ENCODE data around the gene CCDC110. TPM values are rescaled to one million over a fixed set of nuclear protein-coding genes. Genes with fewer than 3 reads are reported as not detected.

Gene CCDC110
- total and polyA plus RNA-seq, 12 donors, result 0.12 to 2.5 (median 1.6) TPM

DNA sequence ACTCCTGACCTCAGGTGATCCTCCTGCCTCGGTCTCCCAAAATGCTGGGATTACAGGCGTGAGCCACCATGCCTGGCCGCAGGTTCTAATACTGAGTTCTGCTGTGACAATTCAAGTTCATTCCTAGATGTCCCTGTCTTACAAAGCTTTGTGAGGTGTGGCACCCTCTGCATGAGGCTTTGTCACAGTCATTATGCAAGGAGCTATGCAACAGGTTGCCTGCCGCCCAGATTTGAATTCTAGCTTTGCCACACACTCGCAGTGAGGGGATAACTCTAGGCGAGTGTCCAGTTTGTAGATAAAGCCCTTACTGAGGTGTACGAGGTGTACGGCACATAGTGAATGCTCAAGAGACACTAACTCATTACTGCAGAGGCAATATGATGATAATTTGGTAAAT is 3.5 kb downstream of the CCDC110 start:
- no peak for TF ChIP-seq CTCF (IDR thresholded peaks at IDR 0.05)
- H3K4me1 ChIP-seq, result peaks cover 0 to 22% (median 12%) of the 10 kb centered on the region in 9 donors
- H3K27ac ChIP-seq, result no peak overlapping the region
- intact Hi-C loops (cut with DNase I), result loop anchor here in 1 of 10 donors (5.0 kb wide), 1 partner anchor 41 kb away; the partner anchor contains the start of gene UFSP2
- no peak overlapping the region for H3K4me3 ChIP-seq
- no peak for DNase-seq
- no peaks in the 10 kb centered on the region for H3K9me3 ChIP-seq
- no peak for ATAC-seq
- H3K27me3 ChIP-seq, result peaks cover 0 to 29% (median 0%) of the 10 kb centered on the region in 7 donors
- no peaks in the 10 kb centered on the region for H3K36me3 ChIP-seq
- WGBS, 2 donors, result 82 to 89% methylated on average over 8 of the region's 8 CpGs

- DNase-seq (no peak), ATAC-seq (no peak)
- H3K27ac ChIP-seq, result no peak overlapping the region
- 57 to 73% methylated on average over 4 of the region's 4 CpGs for WGBS, 2 donors
- H3K27me3 ChIP-seq, result peaks cover 0 to 20% (median 0%) of the 10 kb centered on the region in 7 donors
- no peak for TF ChIP-seq CTCF (IDR thresholded peaks at IDR 0.05)
- H3K4me1 ChIP-seq, result peaks cover 0 to 16% (median 10%) of the 10 kb centered on the region in 9 donors
- no peaks in the 10 kb centered on the region for H3K9me3 ChIP-seq
- no peaks in the 10 kb centered on the region for H3K36me3 ChIP-seq
- intact Hi-C loops (cut with DNase I), result loop anchor here in 1 of 10 donors (5.0 kb wide), 1 partner anchor 40 kb away; the partner anchor contains the start of gene UFSP2
- H3K4me3 ChIP-seq, result no peak overlapping the region
Observed at GRCh38 chr4:185467101-185467500, 4.4 kb downstream of the CCDC110 start.

- DNase-seq, result no peak
Observed at GRCh38 chr4:185465707-185466106, 5.8 kb downstream of the CCDC110 start.

DNA sequence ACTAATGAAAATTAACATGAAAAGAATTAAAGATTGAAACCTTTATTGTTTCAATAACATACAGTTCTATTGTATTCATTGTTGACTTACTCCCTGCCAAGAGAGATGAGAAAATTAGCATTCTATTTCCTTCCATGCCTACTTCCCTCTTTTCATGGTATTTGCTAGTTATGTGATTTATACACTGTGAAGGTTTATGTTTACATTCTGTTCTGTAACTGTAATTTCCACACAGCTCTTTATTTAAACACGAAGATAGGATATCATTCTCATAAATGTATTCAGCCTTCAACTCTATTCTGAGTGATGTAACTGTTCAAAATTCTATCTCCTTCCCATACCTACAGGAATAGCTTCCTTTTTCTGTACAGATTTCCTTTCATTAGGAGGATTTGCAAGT is 6.6 kb downstream of the CCDC110 start:
- ATAC-seq (no peak), DNase-seq (no peak)
- intact Hi-C loops (cut with DNase I), result loop anchor here in 2 of 10 donors (5.0 kb wide), 1 partner anchor 38 kb away; the partner anchor contains the start of gene UFSP2 (in 2 of the 2)
- TF ChIP-seq CTCF (IDR thresholded peaks at IDR 0.05), result no peak
- Histone ChIP-seq H3K9me3 (no peaks in the 10 kb centered on the region), H3K27ac (no peak overlapping the region), H3K27me3 (peaks cover 0 to 5% (median 0%) of the 10 kb centered on the region in 7 donors), H3K36me3 (no peaks in the 10 kb centered on the region), H3K4me3 (no peak overlapping the region), H3K4me1 (peaks cover 0 to under 1% (median 0%) of the 10 kb centered on the region in 9 donors)
- 48 to 58% methylated on average over 1 of the region's 1 CpG for WGBS, 2 donors

More at GRCh38 chr4:185465707-185466106, 5.8 kb downstream of the CCDC110 start:
- no peak for ATAC-seq
- Histone ChIP-seq H3K4me3 (no peak overlapping the region), H3K4me1 (peaks cover 0 to 9% (median 6%) of the 10 kb centered on the region in 9 donors), H3K27me3 (peaks cover 0 to 12% (median 0%) of the 10 kb centered on the region in 7 donors), H3K27ac (no peak overlapping the region), H3K9me3 (no peaks in the 10 kb centered on the region), H3K36me3 (no peaks in the 10 kb centered on the region)
- TF ChIP-seq CTCF (IDR thresholded peaks at IDR 0.05), result no peak
- intact Hi-C loops (cut with DNase I), result loop anchor here in 1 of 10 donors (5.0 kb wide), 1 partner anchor 38 kb away; the partner anchor contains the start of gene UFSP2
- WGBS, 2 donors, result 94 to 95% methylated on average over 3 of the region's 3 CpGs

Data from heart right ventricle (tissue), 16 donors.